Activated CD8-positive, alpha-beta T cell treated with anti-CD3 and anti-CD28 coated beads for 36 hours (primary cell): ENCODE measurements around the gene STRIT1. TPM values are rescaled to one million over a fixed set of nuclear protein-coding genes. Genes with fewer than 3 reads are reported as not detected.

Source experiments
- ATAC-seq: fragments of 200-7000 bp; cut with Tn5 transposase; one replicate; pipeline ENCODE4 v1.10.0; 2021; ENCODE audit warnings: mild to moderate bottlenecking, moderate library complexity
- CTCF ChIA-PET: fragments of 350-600 bp; sonication (Branson Sonifier 250); formaldehyde crosslinking; loops from one replicate; lab custom pipeline; 2021; ENCODE audit warnings: antibody characterized with exemption; lab: Charles Lee
- POLR2A ChIA-PET: fragments of 350-600 bp; sonication (Branson Sonifier 250); formaldehyde crosslinking; loops from one replicate; lab custom pipeline; 2021; ENCODE audit warnings: antibody characterized with exemption; lab: Charles Lee
- DNase-seq: peaks from one replicate; pipeline ENCODE4 v3.0.0-alpha.2; 2020
- H3K27ac Mint-ChIP-seq: one replicate; pipeline ENCODE4 v1.8.0; 2021; ENCODE audit warnings: mild to moderate bottlenecking, mixed read lengths
- H3K27me3 Mint-ChIP-seq: one replicate; pipeline ENCODE4 v1.8.0; 2021; ENCODE audit warnings: mixed read lengths
- H3K36me3 Mint-ChIP-seq: one replicate; pipeline ENCODE4 v1.8.0; 2021; ENCODE audit warnings: low read depth, mixed read lengths
- H3K4me1 Mint-ChIP-seq: one replicate; pipeline ENCODE4 v1.8.0; 2021; ENCODE audit warnings: low read depth, mixed read lengths
- H3K4me3 Mint-ChIP-seq: one replicate; pipeline ENCODE4 v1.8.0; 2021; ENCODE audit warnings: mild to moderate bottlenecking, moderate library complexity, mixed read lengths
- H3K9me3 Mint-ChIP-seq: one replicate; pipeline ENCODE4 v1.8.0; 2021; ENCODE audit warnings: mixed read lengths
- intact Hi-C: fragments of 100-400 bp; cut with micrococcal nuclease; formaldehyde crosslinking; loops from one replicate; pipeline ENCODE4 v1.10.0; 2022
- total RNA-seq, 2 experiments: library from RNA; stranded (reverse); gene quantifications; one replicate each; pipeline ENCODE4 v1.2.3, GENCODE V29; 2021
- TF ChIP-seq, protein P1 (sequence below): fragments of 200-600 bp; IDR thresholded peaks from one replicate; pipeline ENCODE4 v1.8.0; 2022; ENCODE audit warnings: antibody characterized with exemption, mild to moderate bottlenecking

Gene STRIT1
- total RNA-seq, 2 experiments from 2014 or later: not detected

DNA sequence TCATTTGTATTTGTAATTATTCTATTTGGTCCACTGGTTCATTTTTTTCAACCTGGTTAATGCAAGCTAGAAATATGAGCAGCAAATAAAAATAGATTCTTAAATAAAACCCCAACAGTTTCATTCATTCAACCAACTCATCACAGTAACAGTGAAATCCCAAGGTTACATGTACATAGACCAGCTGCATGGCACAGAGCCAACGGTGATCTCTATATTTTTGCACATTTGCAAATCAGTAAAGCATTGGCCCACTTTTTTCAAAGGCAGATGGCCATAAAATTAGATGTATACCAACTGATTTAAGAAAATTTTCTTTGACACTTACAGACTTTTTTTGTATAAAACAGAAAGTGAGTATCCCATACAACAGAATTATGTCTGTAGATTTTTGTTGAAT lies 49.3 kb downstream of the STRIT1 start:
- Mint-ChIP-seq H3K36me3 (no peaks in the 10 kb centered on the region), H3K27ac (no peak overlapping the region), H3K4me3 (no peak overlapping the region), H3K9me3 (no peaks in the 10 kb centered on the region), H3K4me1 (no peaks in the 10 kb centered on the region), H3K27me3 (peaks cover 3% of the 10 kb centered on the region)
- no peak for DNase-seq
- POLR2A ChIA-PET: no interaction called here
- CTCF ChIA-PET: no interaction called here
- ATAC-seq: no peak
- TF ChIP-seq, protein P1, sequence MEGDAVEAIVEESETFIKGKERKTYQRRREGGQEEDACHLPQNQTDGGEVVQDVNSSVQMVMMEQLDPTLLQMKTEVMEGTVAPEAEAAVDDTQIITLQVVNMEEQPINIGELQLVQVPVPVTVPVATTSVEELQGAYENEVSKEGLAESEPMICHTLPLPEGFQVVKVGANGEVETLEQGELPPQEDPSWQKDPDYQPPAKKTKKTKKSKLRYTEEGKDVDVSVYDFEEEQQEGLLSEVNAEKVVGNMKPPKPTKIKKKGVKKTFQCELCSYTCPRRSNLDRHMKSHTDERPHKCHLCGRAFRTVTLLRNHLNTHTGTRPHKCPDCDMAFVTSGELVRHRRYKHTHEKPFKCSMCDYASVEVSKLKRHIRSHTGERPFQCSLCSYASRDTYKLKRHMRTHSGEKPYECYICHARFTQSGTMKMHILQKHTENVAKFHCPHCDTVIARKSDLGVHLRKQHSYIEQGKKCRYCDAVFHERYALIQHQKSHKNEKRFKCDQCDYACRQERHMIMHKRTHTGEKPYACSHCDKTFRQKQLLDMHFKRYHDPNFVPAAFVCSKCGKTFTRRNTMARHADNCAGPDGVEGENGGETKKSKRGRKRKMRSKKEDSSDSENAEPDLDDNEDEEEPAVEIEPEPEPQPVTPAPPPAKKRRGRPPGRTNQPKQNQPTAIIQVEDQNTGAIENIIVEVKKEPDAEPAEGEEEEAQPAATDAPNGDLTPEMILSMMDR: no peak
- intact Hi-C loops: no loop called here

DNA sequence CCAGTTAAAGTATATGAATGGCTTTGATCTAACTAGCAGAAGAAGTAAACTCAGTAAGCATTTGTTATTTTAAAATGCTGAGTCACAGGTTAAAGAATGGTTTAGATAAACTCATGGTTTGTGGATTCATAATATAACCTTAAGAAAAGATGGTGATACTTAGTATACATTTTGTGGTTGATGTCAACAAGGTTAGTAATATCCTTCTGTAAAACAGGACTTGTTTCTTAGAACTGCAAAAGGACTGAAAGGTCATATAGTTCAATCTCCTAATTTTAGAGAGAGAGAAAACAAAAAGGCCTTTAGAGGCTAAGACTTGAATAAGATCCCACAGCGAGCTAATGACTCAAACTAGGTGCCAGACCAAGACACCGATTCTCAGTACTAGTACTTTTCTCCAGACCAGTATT lies 50.0 kb downstream of the STRIT1 start:
- TF ChIP-seq, protein P1: no peak
- CTCF ChIA-PET: no interaction called here
- ATAC-seq (no peak), DNase-seq (no peak)
- no peaks in the 10 kb centered on the region for H3K9me3 Mint-ChIP-seq
- no peak overlapping the region for H3K4me3 Mint-ChIP-seq
- no peaks in the 10 kb centered on the region for H3K36me3 Mint-ChIP-seq
- POLR2A ChIA-PET: no interaction called here
- H3K27me3 Mint-ChIP-seq: peaks cover 3% of the 10 kb centered on the region
- H3K27ac Mint-ChIP-seq: no peak overlapping the region
- no peaks in the 10 kb centered on the region for H3K4me1 Mint-ChIP-seq
- intact Hi-C loops: no loop called here

DNA sequence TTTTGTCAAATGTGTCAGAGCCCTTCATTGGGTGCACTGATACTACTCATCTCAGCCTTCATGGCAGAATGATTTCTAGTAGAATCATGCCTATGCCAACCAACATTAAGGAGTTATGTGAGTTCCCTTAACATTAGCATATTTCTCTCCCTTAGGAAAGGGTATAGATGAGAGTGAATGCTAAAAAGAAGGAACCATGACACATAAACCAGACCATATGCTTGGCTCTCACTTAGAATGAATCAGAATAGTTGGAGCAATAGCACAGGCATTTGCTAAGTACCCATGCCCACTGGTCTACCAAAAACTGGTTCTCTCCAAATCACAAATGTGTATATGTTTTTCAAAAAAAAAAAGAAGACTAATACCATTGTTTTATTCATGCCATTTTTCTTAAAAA lies 51.1 kb downstream of the STRIT1 start:
- Mint-ChIP-seq H3K9me3 (no peaks in the 10 kb centered on the region), H3K27ac (no peak overlapping the region), H3K4me1 (no peaks in the 10 kb centered on the region), H3K27me3 (peaks cover 3% of the 10 kb centered on the region), H3K4me3 (no peak overlapping the region), H3K36me3 (no peaks in the 10 kb centered on the region)
- POLR2A ChIA-PET: no interaction called here
- no peak for DNase-seq
- TF ChIP-seq, protein P1: no peak
- intact Hi-C loops: no loop called here
- CTCF ChIA-PET: no interaction called here
- ATAC-seq: no peak

DNA sequence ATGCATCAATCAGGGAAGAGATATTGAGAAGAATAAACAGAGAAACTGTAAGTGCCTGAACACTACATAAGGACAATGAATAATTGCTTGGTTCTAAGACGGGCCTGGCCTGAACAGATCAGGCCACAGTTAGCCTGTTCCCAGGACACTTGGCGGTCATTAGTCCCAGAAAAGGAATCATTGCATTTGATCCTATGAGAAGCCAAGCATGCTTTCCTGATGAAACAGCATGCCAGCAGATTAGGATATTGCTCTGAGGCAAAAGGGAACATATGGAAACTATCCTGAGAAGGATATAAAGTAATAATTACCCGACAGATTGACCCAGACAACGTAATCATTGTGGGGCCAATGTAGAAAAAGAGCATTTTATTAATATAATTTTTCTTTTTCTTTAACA lies 51.9 kb downstream of the STRIT1 start:
- DNase-seq (no peak), ATAC-seq (no peak)
- H3K4me1 Mint-ChIP-seq: no peaks in the 10 kb centered on the region
- CTCF ChIA-PET: no interaction called here
- TF ChIP-seq, protein P1: no peak
- no peaks in the 10 kb centered on the region for H3K9me3 Mint-ChIP-seq
- H3K36me3 Mint-ChIP-seq: no peaks in the 10 kb centered on the region
- intact Hi-C loops: no loop called here
- POLR2A ChIA-PET: no interaction called here
- H3K4me3 Mint-ChIP-seq: no peak overlapping the region
- H3K27ac Mint-ChIP-seq: no peak overlapping the region
- peaks cover 3% of the 10 kb centered on the region for H3K27me3 Mint-ChIP-seq

Other genes with a start within 250 kb of the STRIT1 start
- gene MME, start 213.4 kb downstream of the STRIT1 start, total RNA-seq: not detected